GM12892 (cell line): Measurements from ENCODE around the gene CDK5R1.
A peak's percentile ranks its signal among the peaks of the same experiment; 100 is the strongest.

Source experiments
- DNase-seq: peaks from one replicate; pipeline ENCODE4 v3.0.0; 2011; ENCODE audit not compliant: insufficient read length
- FAIRE-seq: peaks from 2 replicates; lab custom pipeline; 2011; peaks lifted over from hg19 to GRCh38; lab: Jason Lieb, UNC
- POLR2A ChIP-seq: IDR thresholded peaks from 2 replicates; pipeline ENCODE4 v1.6.1; 2011; ENCODE audit warnings: low read depth, low read length, control low read depth
- POLR2AphosphoS5 ChIP-seq: IDR thresholded peaks from 2 replicates; pipeline ENCODE4 v1.6.1; 2011; ENCODE audit warnings: low read depth, low read length, control low read depth
- TAF1 ChIP-seq: IDR thresholded peaks from 2 replicates; pipeline ENCODE4 v1.6.1; 2011; ENCODE audit warnings: low read depth, mild to moderate bottlenecking, control low read depth, low read length, borderline replicate concordance

The CDK5R1 gene

GRCh38 chr17:32495359-32496231 is 8.8 kb downstream of the CDK5R1 start:
- DNase-seq (no peak), FAIRE-seq (no peak)
- TF ChIP-seq POLR2A (no peak), POLR2AphosphoS5 (no peak), TAF1 (no peak)

DNA sequence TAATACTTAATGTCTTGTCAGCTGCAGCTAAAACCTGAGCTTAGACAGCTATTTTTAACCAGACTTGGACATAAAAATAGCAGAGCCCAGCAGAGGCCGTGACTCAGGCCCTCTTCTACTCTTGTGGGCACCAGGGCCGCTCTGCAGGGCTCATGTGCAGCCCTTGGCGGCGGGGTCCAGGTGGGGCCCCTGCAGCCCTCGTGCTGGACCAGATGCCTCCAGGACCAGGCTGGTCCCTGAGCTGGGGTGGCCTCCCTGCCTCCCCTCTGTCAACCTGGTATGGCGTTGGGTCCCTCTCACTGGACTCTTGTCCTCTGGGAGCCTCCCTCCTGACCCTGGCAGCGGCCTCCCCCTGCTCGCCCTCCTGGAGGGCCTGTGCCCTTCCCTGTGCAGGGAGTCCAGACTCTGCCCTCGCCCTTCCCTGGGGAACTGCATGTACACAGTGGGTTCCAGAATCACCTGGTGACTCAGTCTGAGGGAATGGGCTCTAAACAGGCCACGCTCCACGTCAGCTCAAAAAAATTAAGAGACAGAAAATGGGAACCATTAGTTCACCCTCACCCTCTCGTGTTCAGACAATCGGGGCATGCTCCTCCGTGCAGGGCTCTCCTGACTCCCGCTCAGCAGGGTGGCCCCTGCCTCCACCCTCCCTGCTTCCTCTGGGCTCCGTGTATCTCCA is 9.7 kb downstream of the CDK5R1 start:
- DNase-seq = no peak
- no peak for TF ChIP-seq POLR2A
- no peak for TF ChIP-seq TAF1
- no peak for TF ChIP-seq POLR2AphosphoS5
- no peak for FAIRE-seq

GRCh38 chr17:32497431-32498205 is 10.8 kb downstream of the CDK5R1 start:
- DNase-seq (no peak), FAIRE-seq (no peak)
- TF ChIP-seq POLR2A (no peak), TAF1 (no peak), POLR2AphosphoS5 (no peak)

- DNase-seq = no peak
- TF ChIP-seq POLR2AphosphoS5 = no peak
- no peak for TF ChIP-seq TAF1
- TF ChIP-seq POLR2A = no peak
- FAIRE-seq = no peak
Measured at GRCh38 chr17:32498391-32498790, 11.6 kb downstream of the CDK5R1 start.

GRCh38 chr17:32502013-32502412 is 15.2 kb downstream of the CDK5R1 start:
- FAIRE-seq = peak; percentile 69
- no peak for TF ChIP-seq TAF1
- no peak for TF ChIP-seq POLR2AphosphoS5
- no peak for TF ChIP-seq POLR2A

GRCh38 chr17:32502710-32503109 is 15.9 kb downstream of the CDK5R1 start:
- no peak for TF ChIP-seq POLR2AphosphoS5
- TF ChIP-seq POLR2A = no peak
- no peak for DNase-seq
- no peak for FAIRE-seq

More at GRCh38 chr17:32502013-32502412, 15.2 kb downstream of the CDK5R1 start:
- DNase-seq = no peak

- DNase-seq = no peak
- peak; percentile 100 for FAIRE-seq
- TF ChIP-seq POLR2AphosphoS5 (no peak), POLR2A (peak; percentile 59; the same call in 1 of the 2 replicates), TAF1 (no peak; the same call in 1 of the 2 replicates)
Measured at GRCh38 chr17:32503251-32504165, 16.7 kb downstream of the CDK5R1 start.

- DNase-seq = no peak
- no peak for TF ChIP-seq POLR2AphosphoS5
- no peak for TF ChIP-seq POLR2A
- no peak for TF ChIP-seq TAF1
- FAIRE-seq = peak; percentile 78
Measured at GRCh38 chr17:32504166-32504990, 17.6 kb downstream of the CDK5R1 start.

DNA sequence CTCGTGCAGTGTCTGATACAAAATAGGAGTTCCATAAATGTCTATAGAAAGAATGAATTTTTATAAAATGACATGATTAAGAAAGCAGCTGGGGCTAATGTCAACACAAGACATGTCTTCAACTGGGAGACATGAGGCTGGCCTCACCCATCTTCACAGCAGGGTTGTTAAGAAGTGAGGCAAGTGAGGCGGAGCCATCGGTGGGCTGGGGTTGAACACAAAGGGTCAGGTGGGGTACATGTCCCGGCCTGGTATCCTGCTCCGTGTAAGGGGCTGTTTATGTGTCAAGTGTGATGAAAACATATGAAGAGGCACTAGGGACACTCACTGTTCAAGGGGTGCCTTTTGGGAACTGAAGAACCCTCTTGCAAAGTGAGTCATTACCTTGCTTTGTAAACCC is 22.1 kb downstream of the CDK5R1 start:
- no peak for TF ChIP-seq TAF1
- TF ChIP-seq POLR2AphosphoS5 = no peak
- no peak for TF ChIP-seq POLR2A
- no peak for FAIRE-seq
- no peak for DNase-seq

- TF ChIP-seq TAF1 (no peak), POLR2AphosphoS5 (no peak), POLR2A (no peak)
- no peak for FAIRE-seq
- DNase-seq = no peak
Measured at GRCh38 chr17:32510466-32510865, 23.7 kb downstream of the CDK5R1 start.
